HL-60 (cell line): ENCODE data around the gene RALA.
"Not testable (repeated sequence)": the region's sequence is repeated elsewhere in the genome, so short reads cannot be mapped to it uniquely, and the experiment has no call there.

Source experiments
- DNase-seq, 2 experiments: peaks; one replicate each; pipeline ENCODE4 v3.0.0-alpha.2; 2010 to 2020; ENCODE audit warnings: low read depth in 1 of 2, low spot score in 1 of 2
- H3K27ac ChIP-seq: fragments of 250-450 bp; sonication (Bioruptor Pico); replicated peaks from 2 replicates; pipeline ENCODE4 v1.5.1; 2020; ENCODE audit warnings: mild to moderate bottlenecking, moderate library complexity
- H3K27me3 ChIP-seq: fragments of 250-450 bp; sonication (Bioruptor Pico); 2 replicates; pipeline ENCODE4 v1.5.1; 2021; ENCODE audit warnings: mild to moderate bottlenecking, moderate library complexity; ENCODE audit not compliant: insufficient read depth, poor library complexity, severe bottlenecking
- H3K4me3 ChIP-seq: replicated peaks from 2 replicates; pipeline ENCODE4 v1.5.1; 2011; ENCODE audit warnings: mild to moderate bottlenecking, control low read depth, low read length; ENCODE audit not compliant: insufficient read depth
- CTCF ChIP-seq: IDR thresholded peaks from one replicate; pipeline ENCODE4 v1.5.1; 2011; ENCODE audit warnings: low read length, control low read depth, inconsistent platforms; ENCODE audit not compliant: insufficient read depth
- GABPA ChIP-seq: IDR thresholded peaks from 2 replicates; pipeline ENCODE4 v1.6.1; 2012; ENCODE audit warnings: low read depth
- POLR2AphosphoS5 ChIP-seq: IDR thresholded peaks from 2 replicates; pipeline ENCODE4 v1.6.1; 2012; ENCODE audit warnings: low read depth
- REST ChIP-seq: IDR thresholded peaks from 2 replicates; pipeline ENCODE4 v1.6.1; 2012; ENCODE audit warnings: low read depth; ENCODE audit not compliant: insufficient replicate concordance
- SPI1 ChIP-seq: IDR thresholded peaks from 2 replicates; pipeline ENCODE4 v1.6.1; 2012; ENCODE audit warnings: low read depth, mild to moderate bottlenecking, borderline replicate concordance

The RALA gene

GRCh38 chr7:39688611-39689480, 65.5 kb downstream of the RALA start:
- TF ChIP-seq SPI1 (no peak), REST (no peak), GABPA (no peak), CTCF (no peak), POLR2AphosphoS5 (no peak)
- H3K27me3 ChIP-seq: no peaks in the 10 kb centered on the region
- H3K4me3 ChIP-seq: no peak overlapping the region
- DNase-seq: no peak
- H3K27ac ChIP-seq: no peak overlapping the region

GRCh38 chr7:39691821-39692220, 68.4 kb downstream of the RALA start:
- H3K4me3 ChIP-seq: no peak overlapping the region
- H3K27me3 ChIP-seq: no peaks in the 10 kb centered on the region
- no peak for DNase-seq
- no peak for TF ChIP-seq REST
- TF ChIP-seq CTCF: no peak
- no peak for TF ChIP-seq GABPA
- TF ChIP-seq POLR2AphosphoS5: no peak
- no peak for TF ChIP-seq SPI1
- H3K27ac ChIP-seq: no peak overlapping the region

- not testable (repeated sequence) for H3K27me3 ChIP-seq, DNase-seq, H3K27ac ChIP-seq, H3K4me3 ChIP-seq
Measured at GRCh38 chr7:39693086-39693485, 69.7 kb downstream of the RALA start.

GRCh38 chr7:39693812-39694211, 70.4 kb downstream of the RALA start:
- no peaks in the 10 kb centered on the region for H3K27me3 ChIP-seq
- H3K4me3 ChIP-seq: no peak overlapping the region
- TF ChIP-seq POLR2AphosphoS5: no peak
- no peak for TF ChIP-seq SPI1
- no peak for TF ChIP-seq REST
- no peak for TF ChIP-seq GABPA
- TF ChIP-seq CTCF: no peak
- no peak for DNase-seq
- no peak overlapping the region for H3K27ac ChIP-seq
